ENCODE measurements around the gene MCF2L. TPM values are rescaled to one million over a fixed set of nuclear protein-coding genes. Genes with fewer than 3 reads are reported as not detected.

The MCF2L gene
- total RNA-seq, 2 experiments from 2014 or later, result 2.8 to 16.4 TPM

GRCh38 chr13:113052971-113053370, 84.0 kb downstream of the MCF2L start:
- no peaks in the 10 kb centered on the region for H3K9me2 ChIP-seq (ENCODE audit: insufficient read depth, low read length)
- TF ChIP-seq CTCF (conservative IDR thresholded peaks at IDR 0.05; ENCODE audit: low read length) (no peak), EZH2phosphoT487 (IDR thresholded peaks at IDR 0.05; ENCODE audit: borderline replicate concordance, low read depth, low read length) (no peak)
- ChIA-PET CTCF (ENCODE audit: unreplicated experiment) (no interaction called here), POLR2A (no interaction called here)
- H2AFZ ChIP-seq (ENCODE audit: low read length), result no peak overlapping the region
- intact Hi-C loops (cut with micrococcal nuclease; ENCODE audit: unreplicated experiment), result no loop called here
- no peak for DNase-seq (ENCODE audit: low spot score)
- no peaks in the 10 kb centered on the region for H4K20me1 ChIP-seq (ENCODE audit: insufficient read depth, low read length)
- H3K27ac ChIP-seq (ENCODE audit: low read depth, low read length, poor library complexity, severe bottlenecking), result no peak overlapping the region
- H3K9me3 ChIP-seq (ENCODE audit: low read length), result no peaks in the 10 kb centered on the region
- H3K4me1 ChIP-seq (ENCODE audit: insufficient read depth, low read length, poor library complexity, severe bottlenecking), result no peaks in the 10 kb centered on the region
- no peaks in the 10 kb centered on the region for H3K79me2 ChIP-seq (ENCODE audit: insufficient read depth, low read depth, low read length)
- H3K36me3 ChIP-seq (ENCODE audit: insufficient read depth, low read length), result no peaks in the 10 kb centered on the region
- no peak overlapping the region for H3K4me2 ChIP-seq (ENCODE audit: low read length)
- no peak overlapping the region for H3K4me3 ChIP-seq (ENCODE audit: low read depth, low read length, poor library complexity, severe bottlenecking)
- no TSS peak for BruUV-seq (replicated peaks)

- CTCF ChIA-PET (ENCODE audit: unreplicated experiment), result no interaction called here
- BruUV-seq (replicated peaks), result no TSS peak
These were observed 84.4 kb downstream of the MCF2L start for GRCh38 chr13:113053376-113053775.

More at GRCh38 chr13:113053376-113053775, 84.4 kb downstream of the MCF2L start:
- H3K9me3 ChIP-seq (ENCODE audit: low read length), result no peaks in the 10 kb centered on the region
- H3K79me2 ChIP-seq (ENCODE audit: insufficient read depth, low read depth, low read length), result no peaks in the 10 kb centered on the region
- H3K36me3 ChIP-seq (ENCODE audit: insufficient read depth, low read length), result no peaks in the 10 kb centered on the region
- H3K27ac ChIP-seq (ENCODE audit: low read depth, low read length, poor library complexity, severe bottlenecking), result no peak overlapping the region
- H4K20me1 ChIP-seq (ENCODE audit: insufficient read depth, low read length), result no peaks in the 10 kb centered on the region
- POLR2A ChIA-PET, result no interaction called here
- no peaks in the 10 kb centered on the region for H3K4me1 ChIP-seq (ENCODE audit: insufficient read depth, low read length, poor library complexity, severe bottlenecking)
- no peak overlapping the region for H3K4me2 ChIP-seq (ENCODE audit: low read length)
- TF ChIP-seq CTCF (conservative IDR thresholded peaks at IDR 0.05; ENCODE audit: low read length), result no peak
- no peak for TF ChIP-seq EZH2phosphoT487 (IDR thresholded peaks at IDR 0.05; ENCODE audit: borderline replicate concordance, low read depth, low read length)
- DNase-seq (ENCODE audit: low spot score), result no peak
- intact Hi-C loops (cut with micrococcal nuclease; ENCODE audit: unreplicated experiment), result no loop called here
- no peaks in the 10 kb centered on the region for H3K9me2 ChIP-seq (ENCODE audit: insufficient read depth, low read length)
- no peak overlapping the region for H2AFZ ChIP-seq (ENCODE audit: low read length)
- no peak overlapping the region for H3K4me3 ChIP-seq (ENCODE audit: low read depth, low read length, poor library complexity, severe bottlenecking)

All from OCI-LY7 (cell line).